NCI-H2081 treated with DMSO at 0.1 percent for 48 hours (cell line): ENCODE measurements around the gene MSRB3.
"Not testable (repeated sequence)": the region's sequence is repeated elsewhere in the genome, so short reads cannot be mapped to it uniquely, and the experiment has no call there.

Experiments
- DNase-seq: peaks from one replicate; lab custom pipeline; 2025; lab: John Stamatoyannopoulos, UW

The MSRB3 gene

GRCh38 chr12:65278576-65279368, at the start of gene MSRB3:
TSS of gene MSRB3 (plus strand) at chr12:65278683. CDS start at chr12:65308580, 29,897 bp downstream.
- DNase-seq, result no peak

GRCh38 chr12:65229441-65229840, 49.0 kb upstream of the MSRB3 start:
- no peak for DNase-seq

- no peak for DNase-seq
Observed at GRCh38 chr12:65232476-65233077, 45.9 kb upstream of the MSRB3 start.

DNA sequence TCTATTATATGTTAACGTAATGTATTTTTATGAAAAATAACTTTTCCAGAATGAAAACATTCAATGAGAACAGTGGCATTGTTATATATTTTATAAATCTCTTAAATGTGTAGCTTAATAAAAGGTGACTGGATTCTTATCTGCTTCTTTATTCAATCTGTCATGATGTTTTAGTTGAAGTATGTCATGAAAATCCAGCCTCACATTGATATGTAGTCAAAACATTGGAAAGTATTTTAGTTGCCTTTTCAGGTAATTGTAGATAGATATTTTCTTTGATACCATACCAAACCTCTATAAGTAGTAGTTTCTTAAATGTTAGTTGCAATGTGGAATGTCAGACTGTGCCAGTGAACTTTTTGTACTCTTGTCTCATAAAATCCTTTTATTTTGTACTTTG, 41.3 kb upstream of the MSRB3 start:
- no peak for DNase-seq

- DNase-seq, result no peak
Observed at GRCh38 chr12:65238609-65239008, 39.9 kb upstream of the MSRB3 start.

- no peak for DNase-seq
Observed at GRCh38 chr12:65248656-65249633, 29.5 kb upstream of the MSRB3 start.

- DNase-seq, result no peak
Observed at GRCh38 chr12:65252515-65252914, 26.0 kb upstream of the MSRB3 start.

DNA sequence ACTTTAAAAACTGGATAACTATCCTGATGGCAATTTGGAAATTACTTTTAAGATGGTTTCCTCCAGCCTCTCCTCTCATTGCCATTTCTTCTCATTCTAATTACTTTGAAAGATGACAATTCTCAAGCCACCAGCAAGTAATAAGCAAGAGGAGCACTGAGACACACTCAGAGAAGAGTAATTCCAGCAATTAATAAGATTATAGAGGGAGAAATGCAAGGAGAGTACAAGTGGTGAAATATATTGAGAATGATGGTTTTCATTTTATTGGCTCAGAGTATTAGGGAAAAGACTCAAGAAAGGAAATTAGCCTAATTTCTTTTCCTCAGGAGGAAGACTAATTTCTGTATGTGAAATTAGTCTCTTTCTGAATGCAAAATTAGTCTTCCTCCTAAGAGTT, 20.5 kb upstream of the MSRB3 start:
- no peak for DNase-seq

DNA sequence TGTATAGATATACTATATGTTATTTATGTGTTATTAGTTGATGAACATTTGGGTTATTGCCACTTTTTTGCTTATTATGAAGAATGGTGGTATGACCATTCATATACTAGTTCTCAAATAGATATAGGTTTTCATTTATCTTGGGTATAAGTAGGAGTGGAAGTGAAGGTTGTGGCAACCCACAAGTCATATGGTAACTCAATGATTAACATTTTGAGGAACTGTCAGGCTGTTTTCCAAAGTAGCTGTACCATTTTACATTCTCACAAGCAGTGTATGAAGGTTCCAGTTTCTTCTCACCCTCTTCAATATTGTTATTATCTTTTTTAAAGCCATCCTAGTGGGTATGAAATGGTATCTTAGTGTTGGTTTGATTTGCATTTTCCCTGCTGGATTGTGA, 19.0 kb upstream of the MSRB3 start:
- no peak for DNase-seq

- no peak for DNase-seq
Observed at GRCh38 chr12:65263777-65264176, 14.7 kb upstream of the MSRB3 start.

DNA sequence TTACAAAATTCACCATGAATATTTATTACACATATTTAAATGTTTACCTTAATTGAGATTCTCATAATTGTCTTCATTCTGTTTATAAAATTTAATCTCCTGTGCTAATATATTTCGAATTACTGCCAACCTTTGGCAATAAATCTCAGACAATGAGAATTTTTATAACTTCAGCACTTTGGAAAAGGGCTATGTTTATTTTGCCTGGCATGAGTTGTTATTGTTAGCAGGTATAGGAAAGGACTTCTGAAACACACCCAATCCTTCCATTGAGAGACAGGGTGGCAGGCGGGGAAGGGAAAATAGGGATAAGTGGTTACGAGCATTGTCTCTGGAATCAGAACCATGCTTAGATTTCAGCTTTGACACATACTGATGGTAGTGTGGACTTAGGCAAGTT, 12.1 kb upstream of the MSRB3 start:
- no peak for DNase-seq

- no peak for DNase-seq
Observed at GRCh38 chr12:65269603-65270002, 8.9 kb upstream of the MSRB3 start.

DNA sequence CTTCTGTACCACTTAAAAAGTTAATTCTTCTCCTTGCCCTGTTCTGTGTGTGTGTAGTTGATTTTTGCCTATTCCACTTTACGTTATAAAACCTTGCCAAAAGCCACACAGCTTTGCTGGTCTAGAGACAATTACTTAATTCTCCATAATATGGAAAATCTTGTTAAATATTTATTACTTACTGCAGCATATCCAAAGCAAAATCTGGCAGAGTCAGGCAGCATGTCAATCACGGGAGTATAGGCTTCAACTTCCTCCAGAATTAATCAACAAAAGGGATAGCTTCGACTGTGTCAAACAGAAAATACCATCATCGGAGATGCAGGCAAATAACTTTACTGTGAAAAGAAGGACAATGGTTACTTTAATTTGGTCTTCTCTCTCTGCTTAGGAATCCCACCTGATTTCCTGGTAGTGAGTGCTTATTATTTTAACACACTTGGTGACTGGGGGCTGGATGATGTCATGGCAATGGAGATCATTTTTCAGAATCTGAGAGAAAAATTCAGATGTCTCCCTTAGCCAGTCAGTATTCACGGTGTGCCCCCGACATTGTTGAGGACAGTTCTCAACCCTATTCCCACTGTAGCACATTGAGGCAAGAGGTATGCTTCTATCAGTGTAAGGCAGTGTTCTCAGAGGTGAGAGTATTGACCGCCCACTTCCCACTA, 3.7 kb upstream of the MSRB3 start:
- no peak for DNase-seq

DNA sequence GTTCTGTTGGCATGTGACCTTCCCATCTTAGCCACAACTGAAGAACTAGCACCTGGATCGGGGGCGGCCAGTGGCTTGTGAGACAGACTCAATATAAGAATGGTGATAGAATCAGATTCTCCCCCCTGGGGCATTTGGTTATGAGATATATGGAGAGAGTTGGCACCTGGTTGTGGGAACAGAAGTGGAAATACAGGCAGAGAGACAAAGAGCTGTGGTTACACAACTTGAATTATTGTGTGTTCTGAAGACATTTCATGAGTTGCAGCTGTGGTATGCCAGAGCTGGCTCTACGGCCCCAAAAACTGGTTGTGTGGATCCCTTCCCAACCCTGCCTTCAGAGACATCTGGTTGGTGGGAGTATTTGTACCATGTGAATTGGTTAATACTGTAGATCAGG, 2.9 kb upstream of the MSRB3 start:
- no peak for DNase-seq

DNA sequence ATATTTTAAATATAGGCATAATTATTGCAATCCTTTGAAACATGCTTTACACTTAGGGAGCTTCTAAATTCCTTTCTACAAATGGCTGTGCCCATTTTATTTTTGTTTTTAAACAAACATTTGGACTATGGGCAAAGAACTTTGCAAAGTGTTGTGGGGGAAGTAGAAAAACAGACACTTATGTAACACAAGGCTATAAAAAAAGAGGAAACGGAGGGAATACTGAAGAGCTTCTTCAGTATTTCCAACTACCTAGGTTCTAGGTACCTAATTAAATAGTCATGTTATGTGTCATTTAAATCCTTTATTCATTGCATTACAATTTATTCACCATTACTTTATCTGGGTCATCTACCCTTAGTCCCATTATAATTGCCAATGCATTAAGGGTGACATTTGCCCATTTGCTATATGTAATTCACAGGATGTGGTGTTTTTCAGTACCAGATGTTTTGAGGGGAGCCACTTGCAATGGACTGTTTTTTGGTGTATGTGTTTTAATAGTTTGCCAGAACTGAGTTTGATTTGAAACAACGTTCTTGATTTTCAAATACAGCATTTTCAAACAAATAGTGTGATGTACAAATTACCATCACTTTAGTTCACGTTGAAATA, 1.5 kb upstream of the MSRB3 start:
- no peak for DNase-seq

GRCh38 chr12:65277994-65278575, 398 bp upstream of the MSRB3 start:
- DNase-seq, result no peak

DNA sequence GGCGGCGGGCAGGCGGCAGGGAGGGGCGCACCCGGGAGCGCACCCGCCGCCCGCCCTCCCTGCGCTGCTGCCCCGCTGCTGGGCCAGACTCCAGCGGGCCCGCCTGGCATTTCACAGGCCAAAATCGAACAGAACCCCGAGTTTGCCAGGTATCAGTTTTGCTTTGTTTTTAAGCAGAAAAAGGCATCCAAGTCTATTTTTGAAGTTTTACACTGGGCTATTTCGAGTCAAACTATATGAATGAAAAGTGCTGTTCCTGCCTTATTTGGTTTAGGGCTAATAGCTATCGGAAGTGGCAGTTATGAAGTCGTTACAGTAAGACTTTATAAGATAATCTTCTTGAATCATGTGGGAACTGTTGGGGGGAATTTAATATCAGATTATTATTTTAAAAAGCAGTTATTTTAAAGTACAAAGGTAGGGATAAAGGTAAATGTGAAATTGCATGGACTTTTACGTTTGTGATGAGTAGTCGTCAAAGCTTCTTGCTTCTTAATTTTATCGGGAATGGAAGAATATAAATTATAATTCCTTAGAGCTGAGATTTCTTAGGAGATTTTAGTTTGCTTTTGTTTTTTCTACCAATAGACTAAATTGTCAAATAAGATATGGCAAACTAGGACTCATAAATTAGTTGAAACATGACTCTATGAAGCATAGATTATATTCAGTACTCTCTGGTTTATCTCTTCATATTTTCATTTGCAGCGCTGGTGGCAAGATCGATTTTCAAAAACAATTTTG, 1.1 kb downstream of the MSRB3 start:
- DNase-seq, result no peak

DNA sequence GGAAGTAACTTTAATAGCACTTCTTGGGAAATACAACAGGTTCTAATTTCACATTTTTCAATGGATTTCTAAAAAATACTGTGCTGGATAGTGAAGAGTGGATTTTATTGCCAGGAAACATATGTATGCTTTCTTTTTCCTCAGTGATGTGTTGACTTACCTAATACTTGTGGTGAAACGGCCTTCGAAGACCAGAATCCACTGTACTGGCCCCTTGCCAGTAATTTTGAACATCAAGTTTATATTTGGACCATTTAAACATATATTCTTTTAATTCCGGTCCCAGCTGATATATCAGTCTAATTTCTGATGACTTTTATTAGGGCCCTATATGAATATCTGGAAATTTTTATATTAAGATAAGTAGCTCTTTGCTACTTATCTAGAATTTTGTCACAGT, 1.8 kb downstream of the MSRB3 start:
- no peak for DNase-seq

DNA sequence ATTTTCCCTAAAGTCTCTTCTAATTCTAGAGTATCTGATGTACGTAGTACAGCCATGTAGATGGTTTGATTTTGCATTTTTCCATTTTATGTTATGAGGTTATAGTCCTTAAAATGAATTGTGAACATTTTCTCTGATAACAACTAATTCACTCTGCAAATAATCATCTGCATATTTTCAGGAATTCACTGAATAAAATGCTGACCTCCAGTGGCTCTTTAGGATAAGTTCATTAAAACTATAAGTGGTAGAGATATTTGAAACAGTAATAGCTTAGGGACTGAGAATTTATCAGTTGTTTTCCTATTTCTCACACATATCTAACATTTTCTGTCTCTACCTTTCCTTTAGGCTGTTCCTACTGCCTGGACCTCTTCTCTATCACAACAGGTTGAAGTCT, 4.4 kb downstream of the MSRB3 start:
- DNase-seq, result no peak

- DNase-seq, result not testable (repeated sequence)
Observed at GRCh38 chr12:65285532-65285931, 7.0 kb downstream of the MSRB3 start.

GRCh38 chr12:65287426-65287825, 8.9 kb downstream of the MSRB3 start:
- no peak for DNase-seq
